MM.1S (cell line): ENCODE results near the gene USP17L15.
"Not testable (repeated sequence)": the region's sequence is repeated elsewhere in the genome, so short reads cannot be mapped to it uniquely, and the experiment has no call there.

Experiments used
- DNase-seq: peaks from one replicate; pipeline ENCODE4 v3.0.0-alpha.2; 2015
- H2AFZ ChIP-seq: fragments of 300-600 bp; sonication (generic); 2 replicates; pipeline ENCODE4 v1.6.0; 2016; ENCODE audit warnings: antibody characterized with exemption, low read length
- H3F3A ChIP-seq: fragments of 300-600 bp; sonication (generic); 2 replicates; pipeline ENCODE4 v1.6.1; 2016; ENCODE audit warnings: mild to moderate bottlenecking, antibody characterized with exemption, low read length, moderate library complexity, mixed read lengths; ENCODE audit not compliant: insufficient read depth
- H3K27ac ChIP-seq: fragments of 300-600 bp; sonication (generic); 2 replicates; pipeline ENCODE4 v1.5.1; 2016; ENCODE audit warnings: mild to moderate bottlenecking, low read length
- H3K27me3 ChIP-seq: fragments of 300-600 bp; sonication (generic); replicated peaks from 2 replicates; pipeline ENCODE4 v1.6.0; 2016; ENCODE audit warnings: low read length; ENCODE audit not compliant: insufficient read depth
- H3K36me3 ChIP-seq: fragments of 300-600 bp; sonication (generic); replicated peaks from 2 replicates; pipeline ENCODE4 v1.6.1; 2016; ENCODE audit warnings: mild to moderate bottlenecking, low read length, mixed read lengths; ENCODE audit not compliant: insufficient read depth
- H3K4me1 ChIP-seq: fragments of 300-600 bp; sonication (generic); 2 replicates; pipeline ENCODE4 v1.6.1; 2016; ENCODE audit warnings: low read length, mixed read lengths
- H3K4me2 ChIP-seq: fragments of 300-600 bp; sonication (generic); 2 replicates; pipeline ENCODE4 v1.6.0; 2016; ENCODE audit warnings: low read depth, low read length
- H3K4me3 ChIP-seq: fragments of 300-600 bp; sonication (generic); 2 replicates; pipeline ENCODE4 v1.5.1; 2016; ENCODE audit warnings: low read length, mixed read lengths
- H3K79me2 ChIP-seq: fragments of 300-600 bp; sonication (generic); 2 replicates; pipeline ENCODE4 v1.6.1; 2016; ENCODE audit warnings: mixed run types, low read length, mixed read lengths
- H3K9ac ChIP-seq: fragments of 300-600 bp; sonication (generic); 2 replicates; pipeline ENCODE4 v1.6.1; 2016; ENCODE audit warnings: low read length, mixed read lengths
- H3K9me2 ChIP-seq: fragments of 300-600 bp; sonication (generic); replicated peaks from 2 replicates; pipeline ENCODE4 v1.6.1; 2016; ENCODE audit warnings: mild to moderate bottlenecking, low read length, mixed read lengths; ENCODE audit not compliant: insufficient read depth
- H3K9me3 ChIP-seq: fragments of 300-600 bp; sonication (generic); replicated peaks from 2 replicates; pipeline ENCODE4 v1.6.1; 2016; ENCODE audit warnings: mild to moderate bottlenecking, low read length, mixed read lengths; ENCODE audit not compliant: insufficient read depth
- H4K20me1 ChIP-seq: fragments of 300-600 bp; sonication (generic); 2 replicates; pipeline ENCODE4 v1.6.1; 2016; ENCODE audit warnings: mild to moderate bottlenecking, low read length, moderate library complexity, mixed read lengths; ENCODE audit not compliant: insufficient read depth

USP17L15 gene

DNA sequence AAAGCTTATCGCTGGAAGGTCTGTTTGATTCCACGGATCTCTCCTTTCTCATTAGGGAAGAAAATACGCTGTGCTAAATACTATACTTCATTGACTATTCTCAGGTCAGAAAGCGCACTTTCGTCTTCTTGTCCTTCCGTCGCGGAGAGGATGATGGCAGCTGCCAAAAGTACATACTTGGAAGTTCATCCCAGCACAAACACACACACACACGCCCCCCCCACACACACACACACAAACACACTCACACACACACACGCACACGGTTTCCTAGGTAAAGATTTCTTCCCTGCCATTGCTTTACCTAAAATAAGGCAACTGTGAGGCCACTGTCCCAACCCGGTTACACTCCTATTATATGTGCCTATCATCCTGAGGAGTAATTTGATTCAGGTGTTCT, 4.3 kb downstream of the USP17L15 start:
- not testable (repeated sequence) for H3K9ac ChIP-seq, H3K36me3 ChIP-seq, H2AFZ ChIP-seq, H3K27me3 ChIP-seq, H4K20me1 ChIP-seq, H3K4me3 ChIP-seq, H3K4me1 ChIP-seq, H3K9me3 ChIP-seq, H3K27ac ChIP-seq, H3K9me2 ChIP-seq, H3K4me2 ChIP-seq, H3K79me2 ChIP-seq, H3F3A ChIP-seq
- peak; percentile 0 for DNase-seq

DNA sequence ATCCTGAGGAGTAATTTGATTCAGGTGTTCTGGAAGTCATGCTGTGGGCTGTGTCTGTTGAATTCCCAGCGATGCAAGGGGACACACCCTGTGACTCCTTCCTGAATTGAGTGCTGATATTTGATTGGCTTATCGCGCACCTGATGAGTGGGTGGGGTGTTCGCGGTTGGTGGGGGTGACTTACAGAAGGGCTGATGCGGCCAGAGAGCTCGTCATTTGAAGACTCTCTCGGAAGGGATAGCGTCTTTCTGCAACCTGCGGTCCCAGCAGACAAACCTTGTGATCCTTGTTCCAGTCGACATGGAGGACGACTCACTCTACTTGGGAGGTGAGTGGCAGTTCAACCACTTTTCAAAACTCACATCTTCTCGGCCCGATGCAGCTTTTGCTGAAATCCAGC, 9.4 kb downstream of the USP17L15 start, which contains the start of gene USP17L17:
USP17L17 (plus strand) TSS at position 301 of the 400 bp plus-strand sequence; CDS start at position 301, 0 bp downstream.
- not testable (repeated sequence) for H3K27me3 ChIP-seq, H3K9ac ChIP-seq, DNase-seq, H3K4me1 ChIP-seq, H3K9me3 ChIP-seq, H3K79me2 ChIP-seq, H3K4me3 ChIP-seq, H3K27ac ChIP-seq, H2AFZ ChIP-seq, H3K36me3 ChIP-seq, H3F3A ChIP-seq, H3K4me2 ChIP-seq, H3K9me2 ChIP-seq, H4K20me1 ChIP-seq

DNA sequence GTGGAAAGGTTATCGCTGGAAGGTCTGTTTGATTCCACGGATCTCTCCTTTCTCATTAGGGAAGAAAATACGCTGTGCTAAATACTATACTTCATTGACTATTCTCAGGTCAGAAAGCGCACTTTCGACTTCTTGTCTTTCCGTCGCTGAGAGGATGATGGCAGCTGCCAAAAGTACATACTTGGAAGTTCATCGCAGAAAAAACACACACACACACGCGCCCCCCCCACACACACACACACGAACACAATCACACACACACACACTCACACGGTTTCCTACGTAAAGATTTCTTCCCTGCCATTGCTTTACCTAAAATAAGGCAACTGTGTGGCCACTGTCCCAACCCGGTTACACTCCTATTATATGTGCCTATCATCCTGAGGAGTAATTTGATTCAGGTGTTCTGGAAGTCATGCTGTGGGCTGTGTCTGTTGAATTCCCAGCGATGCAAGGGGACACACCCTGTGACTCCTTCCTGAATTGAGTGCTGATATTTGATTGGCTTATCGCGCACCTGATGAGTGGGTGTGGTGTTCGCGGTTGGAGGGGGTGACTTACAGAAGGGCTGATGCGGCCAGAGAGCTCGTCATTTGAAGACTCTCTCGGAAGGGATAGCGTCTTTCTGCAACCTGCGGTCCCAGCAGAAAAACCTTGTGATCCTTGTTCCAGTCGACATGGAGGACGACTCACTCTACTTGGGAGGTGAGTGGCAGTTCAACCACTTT, 13.9 kb downstream of the USP17L15 start, which contains the start of gene USP17L18:
USP17L18 (plus strand) TSS at position 678 of the 728 bp plus-strand sequence; CDS start at position 678, 0 bp downstream.
- H3K9me3 ChIP-seq, H3K9me2 ChIP-seq, H2AFZ ChIP-seq, H3K9ac ChIP-seq, H4K20me1 ChIP-seq, H3K36me3 ChIP-seq, H3K4me3 ChIP-seq, H3K27ac ChIP-seq, H3K4me1 ChIP-seq, H3K4me2 ChIP-seq, H3F3A ChIP-seq, H3K79me2 ChIP-seq, H3K27me3 ChIP-seq: not testable (repeated sequence)
- DNase-seq, result peak; percentile 2

DNA sequence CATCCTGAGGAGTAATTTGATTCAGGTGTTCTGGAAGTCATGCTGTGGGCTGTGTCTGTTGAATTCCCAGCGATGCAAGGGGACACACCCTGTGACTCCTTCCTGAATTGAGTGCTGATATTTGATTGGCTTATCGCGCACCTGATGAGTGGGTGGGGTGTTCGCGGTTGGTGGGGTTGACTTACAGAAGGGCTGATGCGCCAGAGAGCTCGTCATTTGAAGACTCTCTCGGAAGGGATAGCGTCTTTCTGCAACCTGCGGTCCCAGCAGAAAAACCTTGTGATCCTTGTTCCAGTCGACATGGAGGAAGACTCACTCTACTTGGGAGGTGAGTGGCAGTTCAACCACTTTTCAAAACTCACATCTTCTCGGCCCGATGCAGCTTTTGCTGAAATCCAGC, 18.9 kb downstream of the USP17L15 start, which contains the start of gene USP17L19:
USP17L19 (plus strand) TSS at position 301 of the 400 bp plus-strand sequence; CDS start at position 301, 0 bp downstream.
- H3F3A ChIP-seq, result not testable (repeated sequence)

DNA sequence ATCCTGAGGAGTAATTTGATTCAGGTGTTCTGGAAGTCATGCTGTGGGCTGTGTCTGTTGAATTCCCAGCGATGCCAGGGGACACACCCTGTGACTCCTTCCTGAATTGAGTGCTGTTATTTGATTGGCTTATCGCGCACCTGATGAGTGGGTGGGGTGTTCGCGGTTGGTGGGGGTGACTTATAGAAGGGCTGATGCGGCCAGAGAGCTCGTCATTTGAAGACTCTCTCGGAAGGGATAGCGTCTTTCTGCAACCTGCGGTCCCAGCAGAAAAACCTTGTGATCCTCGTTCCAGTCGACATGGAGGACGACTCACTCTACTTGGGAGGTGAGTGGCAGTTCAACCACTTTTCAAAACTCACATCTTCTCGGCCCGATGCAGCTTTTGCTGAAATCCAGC, 23.6 kb downstream of the USP17L15 start, which contains the start of gene USP17L20:
USP17L20 (plus strand) TSS at position 301 of the 400 bp plus-strand sequence; CDS start at position 301, 0 bp downstream.
- not testable (repeated sequence) for H3F3A ChIP-seq, H3K4me2 ChIP-seq, DNase-seq, H3K9ac ChIP-seq, H3K4me1 ChIP-seq, H3K36me3 ChIP-seq, H4K20me1 ChIP-seq, H2AFZ ChIP-seq, H3K9me2 ChIP-seq, H3K9me3 ChIP-seq, H3K27ac ChIP-seq, H3K27me3 ChIP-seq, H3K4me3 ChIP-seq, H3K79me2 ChIP-seq

More for the DNA sequence above, 18.9 kb downstream of the USP17L15 start, which contains the start of gene USP17L19:
- H3K27me3 ChIP-seq, DNase-seq, H4K20me1 ChIP-seq, H3K36me3 ChIP-seq, H3K9me3 ChIP-seq, H3K9ac ChIP-seq, H3K27ac ChIP-seq, H3K4me3 ChIP-seq, H2AFZ ChIP-seq, H3K9me2 ChIP-seq, H3K4me2 ChIP-seq, H3K4me1 ChIP-seq, H3K79me2 ChIP-seq: not testable (repeated sequence)

DNA sequence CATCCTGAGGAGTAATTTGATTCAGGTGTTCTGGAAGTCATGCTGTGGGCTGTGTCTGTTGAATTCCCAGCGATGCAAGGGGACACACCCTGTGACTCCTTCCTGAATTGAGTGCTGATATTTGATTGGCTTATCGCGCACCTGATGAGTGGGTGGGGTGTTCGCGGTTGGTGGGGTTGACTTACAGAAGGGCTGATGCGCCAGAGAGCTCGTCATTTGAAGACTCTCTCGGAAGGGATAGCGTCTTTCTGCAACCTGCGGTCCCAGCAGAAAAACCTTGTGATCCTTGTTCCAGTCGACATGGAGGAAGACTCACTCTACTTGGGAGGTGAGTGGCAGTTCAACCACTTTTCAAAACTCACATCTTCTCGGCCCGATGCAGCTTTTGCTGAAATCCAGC, 28.4 kb downstream of the USP17L15 start, which contains the start of gene USP17L21:
USP17L21 (plus strand) TSS at position 301 of the 400 bp plus-strand sequence; CDS start at position 301, 0 bp downstream.
- not testable (repeated sequence) for H3K4me1 ChIP-seq, H3K36me3 ChIP-seq, H3K4me3 ChIP-seq, H3K9me2 ChIP-seq, DNase-seq, H4K20me1 ChIP-seq, H3K9me3 ChIP-seq, H3K27me3 ChIP-seq, H2AFZ ChIP-seq, H3F3A ChIP-seq, H3K9ac ChIP-seq, H3K27ac ChIP-seq, H3K79me2 ChIP-seq, H3K4me2 ChIP-seq

DNA sequence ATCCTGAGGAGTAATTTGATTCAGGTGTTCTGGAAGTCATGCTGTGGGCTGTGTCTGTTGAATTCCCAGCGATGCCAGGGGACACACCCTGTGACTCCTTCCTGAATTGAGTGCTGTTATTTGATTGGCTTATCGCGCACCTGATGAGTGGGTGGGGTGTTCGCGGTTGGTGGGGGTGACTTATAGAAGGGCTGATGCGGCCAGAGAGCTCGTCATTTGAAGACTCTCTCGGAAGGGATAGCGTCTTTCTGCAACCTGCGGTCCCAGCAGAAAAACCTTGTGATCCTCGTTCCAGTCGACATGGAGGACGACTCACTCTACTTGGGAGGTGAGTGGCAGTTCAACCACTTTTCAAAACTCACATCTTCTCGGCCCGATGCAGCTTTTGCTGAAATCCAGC, 33.1 kb downstream of the USP17L15 start, which contains the start of gene USP17L22:
USP17L22 (plus strand) TSS at position 301 of the 400 bp plus-strand sequence; CDS start at position 301, 0 bp downstream.
- not testable (repeated sequence) for H3K9me2 ChIP-seq, DNase-seq, H3K9me3 ChIP-seq, H3F3A ChIP-seq, H2AFZ ChIP-seq, H3K27me3 ChIP-seq, H3K4me3 ChIP-seq, H3K4me1 ChIP-seq, H3K4me2 ChIP-seq, H3K9ac ChIP-seq, H3K79me2 ChIP-seq, H3K36me3 ChIP-seq, H4K20me1 ChIP-seq, H3K27ac ChIP-seq

DNA sequence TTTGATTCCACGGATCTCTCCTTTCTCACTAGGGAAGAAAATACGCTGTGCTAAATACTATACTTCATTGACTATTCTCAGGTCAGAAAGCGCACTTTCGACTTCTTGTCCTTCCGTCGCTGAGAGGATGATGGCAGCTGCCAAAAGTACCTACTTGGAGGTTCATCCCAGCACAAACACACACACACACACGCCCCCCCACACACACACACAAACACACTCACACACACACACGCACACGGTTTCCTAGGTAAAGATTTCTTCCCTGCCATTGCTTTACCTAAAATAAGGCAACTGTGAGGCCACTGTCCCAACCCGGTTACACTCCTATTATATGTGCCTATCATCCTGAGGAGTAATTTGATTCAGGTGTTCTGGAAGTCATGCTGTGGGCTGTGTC, 37.5 kb downstream of the USP17L15 start:
- not testable (repeated sequence) for DNase-seq, H3F3A ChIP-seq, H3K27me3 ChIP-seq, H3K9ac ChIP-seq, H4K20me1 ChIP-seq, H3K4me2 ChIP-seq, H3K9me2 ChIP-seq, H3K36me3 ChIP-seq, H3K4me3 ChIP-seq, H3K79me2 ChIP-seq, H3K27ac ChIP-seq, H2AFZ ChIP-seq, H3K4me1 ChIP-seq, H3K9me3 ChIP-seq
